Cerebellar nuclear complex (tissue), 1 donor: ENCODE results near the gene ALG11.

Experiments
- DNase-seq, 2 experiments: peaks; one replicate each; lab custom pipeline; 2025; lab: John Stamatoyannopoulos, UW

The ALG11 gene

GRCh38 chr13:51997186-51997585 lies 15.0 kb upstream of the ALG11 start:
- no peak for DNase-seq

GRCh38 chr13:51997641-51998330 lies 14.4 kb upstream of the ALG11 start:
- DNase-seq: no peak

GRCh38 chr13:51998723-51999509 lies 13.3 kb upstream of the ALG11 start:
- no peak for DNase-seq

- DNase-seq: peak in 1 of 2 experiments; percentile 8
Observed at GRCh38 chr13:51999510-51999911, 12.7 kb upstream of the ALG11 start.

DNA sequence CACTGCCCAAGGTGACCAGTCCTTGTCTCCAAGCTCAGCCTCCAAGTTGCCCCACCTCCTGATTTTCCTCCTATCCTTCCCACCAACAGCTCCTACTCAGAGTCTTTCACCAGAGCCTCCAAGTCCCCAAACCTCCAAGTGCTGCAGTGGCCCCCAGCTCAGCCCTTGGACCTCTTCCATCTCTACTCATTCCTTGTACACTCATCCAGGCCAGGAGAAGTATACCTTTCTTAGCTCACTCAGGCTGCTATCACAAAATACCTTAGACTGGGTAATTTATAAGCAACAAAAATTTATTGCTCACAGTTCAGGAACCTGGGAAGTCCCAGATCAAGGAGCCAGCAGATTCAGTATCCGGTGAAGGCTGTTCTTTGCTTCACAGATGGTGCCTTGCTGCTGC lies 12.3 kb upstream of the ALG11 start:
- DNase-seq: no peak

- no peak for DNase-seq
Observed at GRCh38 chr13:52001120-52001731, 11.0 kb upstream of the ALG11 start.

DNA sequence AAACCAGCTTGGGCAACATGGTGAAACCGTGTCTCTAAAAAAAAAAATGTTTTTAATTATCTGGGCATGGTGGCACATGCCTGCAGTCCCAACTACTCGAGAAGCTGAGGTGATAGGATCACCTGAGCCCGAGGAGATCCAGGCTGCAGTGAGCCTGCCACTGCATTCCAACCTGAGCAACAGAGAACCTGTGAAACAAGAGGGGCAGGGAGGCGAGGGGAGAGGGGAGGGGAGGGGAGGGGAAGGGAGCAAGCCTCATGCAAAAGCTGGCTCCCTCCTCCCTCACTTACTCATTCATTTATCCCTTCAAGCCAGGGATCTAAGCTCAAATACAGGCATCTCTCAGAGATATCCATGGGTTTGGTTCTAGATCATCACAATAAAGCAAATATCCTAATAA lies 9.8 kb upstream of the ALG11 start:
- DNase-seq: no peak

GRCh38 chr13:52003541-52003940 lies 8.7 kb upstream of the ALG11 start:
- peak in 1 of 2 experiments; percentile 3 for DNase-seq

GRCh38 chr13:52004511-52005170 lies 7.6 kb upstream of the ALG11 start:
- no peak for DNase-seq

DNA sequence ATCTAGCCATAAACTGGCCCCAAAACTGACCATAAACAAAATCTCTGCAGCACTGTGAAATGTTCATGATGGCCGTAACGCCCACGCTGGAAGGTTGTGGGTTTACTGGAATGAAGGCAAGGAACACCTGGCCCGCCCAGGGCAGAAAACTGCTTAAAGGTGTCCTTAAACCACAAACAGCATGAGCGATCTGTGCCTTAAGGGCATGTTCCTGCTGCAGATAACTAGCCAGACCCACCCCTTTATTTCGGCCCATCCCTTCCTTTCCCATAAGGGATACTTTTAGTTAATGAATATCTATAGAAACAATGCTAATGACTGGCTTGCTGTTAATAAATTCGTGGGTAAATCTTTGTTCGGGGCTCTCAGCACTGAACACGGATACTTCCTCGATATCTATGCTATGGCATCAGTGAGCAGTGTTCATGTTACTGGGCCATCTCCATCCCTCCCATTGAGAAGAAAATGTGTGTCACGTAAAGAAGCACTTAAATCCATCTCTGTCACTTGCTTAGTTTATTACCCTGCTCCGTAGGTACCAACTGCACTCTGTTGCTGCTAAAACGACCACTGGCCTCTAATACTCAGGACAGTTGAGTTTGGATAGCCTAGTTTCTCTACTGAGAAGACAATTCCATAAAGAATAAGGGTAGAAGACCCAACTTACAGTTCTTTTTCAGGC lies 6.2 kb upstream of the ALG11 start:
- no peak for DNase-seq

DNA sequence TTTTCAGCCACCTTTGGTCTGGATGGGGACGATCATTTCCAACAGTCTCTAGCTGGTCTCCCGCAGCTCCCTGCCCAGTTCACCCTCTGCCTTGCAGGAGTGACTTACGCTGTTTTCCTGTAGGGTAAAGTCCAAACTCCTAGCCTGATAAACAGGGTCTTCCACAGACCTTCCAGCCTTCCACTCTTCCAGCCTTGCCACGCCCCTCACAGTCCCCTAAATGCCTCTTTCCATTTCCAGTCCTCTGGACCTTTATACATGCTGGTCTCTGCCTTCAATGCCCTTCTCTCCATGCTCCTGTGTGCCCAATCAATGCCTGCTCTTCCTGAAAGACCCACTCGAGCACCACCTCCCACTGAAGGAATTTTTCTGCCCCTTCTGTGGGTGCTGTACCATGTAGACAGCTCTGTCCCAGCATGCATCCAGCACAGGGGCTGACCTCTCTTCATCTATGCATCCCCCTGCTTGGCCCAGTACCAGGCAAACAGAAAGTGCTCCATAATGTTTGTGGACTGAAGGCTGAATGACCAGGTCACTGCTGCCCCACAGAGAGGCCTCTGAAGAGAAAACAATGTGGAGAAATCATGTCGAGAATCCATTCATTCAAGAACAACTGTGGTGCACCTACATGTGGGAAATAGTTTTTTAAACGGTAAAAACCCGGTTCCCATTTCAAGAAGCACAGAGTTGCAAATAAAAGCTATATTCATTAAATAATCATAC lies 5.5 kb upstream of the ALG11 start:
- no peak for DNase-seq

DNA sequence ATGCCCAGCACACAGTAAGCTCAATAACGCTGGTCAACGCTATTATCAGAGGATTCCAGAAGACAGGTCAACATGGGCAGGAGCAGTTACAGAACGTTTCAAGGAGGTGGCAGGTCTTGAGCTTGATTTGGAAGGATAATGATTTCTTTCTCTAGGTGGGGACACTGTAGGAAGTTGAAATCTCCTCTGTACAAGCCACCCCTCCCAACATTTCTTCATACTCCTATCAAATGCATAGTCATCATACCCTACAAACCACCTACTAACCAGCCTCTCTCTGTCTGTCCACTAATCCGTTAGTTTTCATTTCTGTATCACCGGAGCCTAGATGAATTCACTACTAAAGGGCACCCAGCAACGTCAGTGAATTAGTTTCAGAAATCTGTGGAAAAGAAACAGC lies 2.3 kb upstream of the ALG11 start:
- no peak for DNase-seq

DNA sequence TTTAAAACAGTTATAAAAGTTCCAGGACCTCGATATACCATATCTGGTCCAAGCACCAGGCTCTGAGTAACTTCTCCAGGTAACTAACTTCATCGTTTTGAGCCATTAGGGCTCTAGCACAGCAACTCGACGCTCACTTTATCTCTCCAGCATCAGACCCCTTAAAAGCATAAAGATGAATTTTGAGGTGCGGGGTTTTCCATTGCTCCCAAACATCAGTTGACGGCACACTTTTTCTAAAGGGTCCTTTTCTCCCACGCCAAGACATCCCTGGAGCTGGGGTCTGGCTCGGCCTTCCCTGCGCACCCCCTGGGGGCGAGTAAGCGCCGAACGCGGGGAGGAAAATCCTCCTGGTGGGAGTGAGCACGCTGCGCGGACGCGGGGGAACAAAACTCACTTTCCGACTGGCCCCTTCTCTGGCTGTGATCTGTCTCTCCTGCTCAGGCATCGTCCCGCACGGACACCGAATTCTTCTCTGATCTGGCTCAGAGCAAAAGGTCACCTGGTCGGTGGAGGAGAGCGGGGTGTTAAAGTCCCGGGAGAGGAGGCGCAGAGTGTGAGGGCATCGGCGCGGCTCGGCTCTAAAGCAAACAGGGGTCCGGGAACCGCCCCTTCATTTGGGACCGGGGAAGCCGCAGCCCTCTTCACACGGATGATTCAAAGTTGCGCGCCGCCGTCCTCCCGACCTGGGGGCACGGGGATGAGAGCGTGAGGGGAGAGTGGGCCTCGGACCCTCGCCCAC lies 1.1 kb upstream of the ALG11 start, which contains the start of gene ATP7B:
Gene ATP7B (minus strand): TSS at position 561 of the 742 bp plus-strand sequence. CDS start 113 bp downstream, at position 448.
- DNase-seq: no peak

GRCh38 chr13:52012512-52012836 lies 276 bp downstream of the ALG11 start:
- no peak for DNase-seq

GRCh38 chr13:52016296-52016695 lies 4.1 kb downstream of the ALG11 start:
- DNase-seq: no peak

DNA sequence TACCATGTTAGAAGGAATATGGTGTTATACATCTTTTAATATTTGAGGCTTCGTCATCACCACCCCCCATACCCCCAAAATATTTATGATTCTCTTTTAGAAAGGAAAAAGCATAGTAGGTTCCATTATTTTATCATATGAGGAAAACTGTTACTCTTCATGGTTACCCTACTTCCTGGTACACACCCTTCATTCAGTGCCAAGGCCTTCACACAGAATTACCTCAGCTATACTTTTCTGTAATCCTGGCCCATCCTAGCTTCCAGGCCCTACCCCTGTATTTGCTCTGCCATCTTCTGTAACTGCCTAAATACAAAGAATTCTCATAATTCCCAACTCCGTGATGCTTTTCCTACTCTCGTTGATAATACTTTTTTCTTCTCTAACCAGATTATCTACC lies 8.0 kb downstream of the ALG11 start:
- no peak for DNase-seq

DNA sequence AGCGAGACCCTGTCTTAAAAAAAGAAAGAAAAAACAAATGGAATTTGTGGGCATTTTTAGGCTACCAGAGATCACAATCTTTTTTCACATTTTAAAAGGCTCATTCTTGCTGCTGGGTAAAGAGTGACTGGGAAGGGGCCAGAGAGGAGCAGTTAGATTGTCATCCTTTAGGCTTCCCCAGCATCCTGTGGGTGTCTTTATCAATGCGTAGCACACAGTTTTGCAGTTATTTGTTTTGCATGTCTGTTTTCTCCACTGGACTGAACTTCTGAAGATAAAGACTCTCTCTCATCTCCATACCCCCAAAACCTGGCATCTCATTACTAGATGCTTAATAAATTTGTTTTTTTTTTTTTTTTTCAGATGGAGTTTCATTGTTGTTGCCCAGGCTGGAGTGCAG lies 10.2 kb downstream of the ALG11 start:
- no peak for DNase-seq

DNA sequence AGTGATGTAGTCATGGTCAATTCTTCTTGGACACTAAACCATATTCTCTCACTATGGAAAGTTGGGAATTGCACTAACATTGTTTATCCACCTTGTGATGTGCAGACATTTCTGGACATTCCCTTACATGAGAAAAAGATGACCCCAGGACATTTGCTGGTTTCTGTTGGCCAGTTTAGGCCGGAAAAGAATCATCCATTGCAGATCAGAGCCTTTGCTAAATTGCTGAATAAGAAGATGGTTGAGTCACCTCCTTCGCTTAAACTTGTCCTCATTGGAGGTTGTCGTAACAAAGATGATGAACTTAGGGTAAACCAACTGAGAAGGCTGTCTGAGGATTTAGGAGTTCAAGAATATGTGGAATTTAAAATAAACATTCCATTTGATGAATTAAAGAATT lies 12.3 kb downstream of the ALG11 start, which contains the start of gene UTP14C:
Gene UTP14C (plus strand): TSS at position 211 of the 400 bp plus-strand sequence. CDS start 4,114 bp downstream, outside the sequence.
- DNase-seq: no peak

GRCh38 chr13:52025475-52026245 lies 13.5 kb downstream of the ALG11 start:
- no peak for DNase-seq

DNA sequence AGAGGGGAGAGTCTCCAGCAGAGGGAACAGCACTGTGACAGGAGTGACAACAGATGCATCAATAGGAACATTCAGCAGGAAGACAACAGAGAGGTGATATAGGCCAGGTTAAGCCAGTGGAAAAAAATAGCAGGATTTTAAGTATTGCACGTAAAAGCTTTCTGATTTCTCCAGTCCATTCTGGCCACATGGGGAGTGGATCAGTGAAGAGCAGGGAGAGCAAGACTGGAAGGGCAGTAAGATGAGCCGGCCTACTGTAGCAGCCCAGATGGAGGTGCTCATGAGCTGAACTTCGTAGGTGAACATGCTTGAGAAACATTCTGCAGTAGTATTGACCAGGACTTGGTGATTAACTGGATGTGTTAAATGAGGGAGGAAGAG lies 14.0 kb downstream of the ALG11 start:
- DNase-seq: no peak
